ENCODE results near the gene ACAN. TPM values are rescaled to one million over a fixed set of nuclear protein-coding genes. Genes with fewer than 3 reads are reported as not detected.

Gene ACAN
- total RNA-seq, 1 experiment from 2014 or later, result not detected

GRCh38 chr15:88813960-88814359 lies 10.7 kb downstream of the ACAN start:
- CTCF ChIA-PET, result no interaction called here
- Mint-ChIP-seq H3K36me3 (ENCODE audit: insufficient read depth, unreplicated experiment) (no peaks in the 10 kb centered on the region), H3K27me3 (ENCODE audit: unreplicated experiment) (peaks cover 93% of the 10 kb centered on the region), H3K27ac (ENCODE audit: unreplicated experiment) (no peak overlapping the region), H3K4me1 (ENCODE audit: low read depth, unreplicated experiment) (no peaks in the 10 kb centered on the region), H3K4me3 (ENCODE audit: low read depth, unreplicated experiment) (no peak overlapping the region), H3K9me3 (ENCODE audit: low read depth, unreplicated experiment) (no peaks in the 10 kb centered on the region)
- intact Hi-C loops (cut with micrococcal nuclease; ENCODE audit: unreplicated experiment), result no loop called here
- DNase-seq, result no peak
- no TSS peak for BruUV-seq (replicated peaks)
- no peak for TF ChIP-seq CTCF (IDR thresholded peaks at IDR 0.05; ENCODE audit: unreplicated experiment)

GRCh38 chr15:88814393-88814792 lies 11.2 kb downstream of the ACAN start:
- no peak for DNase-seq
- intact Hi-C loops (cut with micrococcal nuclease; ENCODE audit: unreplicated experiment), result no loop called here
- TF ChIP-seq CTCF (IDR thresholded peaks at IDR 0.05; ENCODE audit: unreplicated experiment), result no peak
- Mint-ChIP-seq H3K4me1 (ENCODE audit: low read depth, unreplicated experiment) (no peaks in the 10 kb centered on the region), H3K36me3 (ENCODE audit: insufficient read depth, unreplicated experiment) (no peaks in the 10 kb centered on the region), H3K27me3 (ENCODE audit: unreplicated experiment) (peaks cover 94% of the 10 kb centered on the region), H3K9me3 (ENCODE audit: low read depth, unreplicated experiment) (no peaks in the 10 kb centered on the region), H3K27ac (ENCODE audit: unreplicated experiment) (no peak overlapping the region), H3K4me3 (ENCODE audit: low read depth, unreplicated experiment) (no peak overlapping the region)
- CTCF ChIA-PET, result no interaction called here
- no TSS peak for BruUV-seq (replicated peaks)

- BruUV-seq (replicated peaks), result no TSS peak
- no peak for TF ChIP-seq CTCF (IDR thresholded peaks at IDR 0.05; ENCODE audit: unreplicated experiment)
- Mint-ChIP-seq H3K9me3 (ENCODE audit: low read depth, unreplicated experiment) (no peaks in the 10 kb centered on the region), H3K27me3 (ENCODE audit: unreplicated experiment) (peaks cover 96% of the 10 kb centered on the region), H3K4me1 (ENCODE audit: low read depth, unreplicated experiment) (no peaks in the 10 kb centered on the region), H3K27ac (ENCODE audit: unreplicated experiment) (no peak overlapping the region), H3K36me3 (ENCODE audit: insufficient read depth, unreplicated experiment) (no peaks in the 10 kb centered on the region), H3K4me3 (ENCODE audit: low read depth, unreplicated experiment) (no peak overlapping the region)
- CTCF ChIA-PET, result no interaction called here
- intact Hi-C loops (cut with micrococcal nuclease; ENCODE audit: unreplicated experiment), result no loop called here
- no peak for DNase-seq
These were observed 15.7 kb downstream of the ACAN start for GRCh38 chr15:88818920-88819319.

- Mint-ChIP-seq H3K9me3 (ENCODE audit: low read depth, unreplicated experiment) (no peaks in the 10 kb centered on the region), H3K27ac (ENCODE audit: unreplicated experiment) (no peak overlapping the region), H3K4me3 (ENCODE audit: low read depth, unreplicated experiment) (no peak overlapping the region), H3K36me3 (ENCODE audit: insufficient read depth, unreplicated experiment) (no peaks in the 10 kb centered on the region), H3K27me3 (ENCODE audit: unreplicated experiment) (peaks cover 96% of the 10 kb centered on the region), H3K4me1 (ENCODE audit: low read depth, unreplicated experiment) (no peaks in the 10 kb centered on the region)
- intact Hi-C loops (cut with micrococcal nuclease; ENCODE audit: unreplicated experiment), result no loop called here
- TF ChIP-seq CTCF (IDR thresholded peaks at IDR 0.05; ENCODE audit: unreplicated experiment), result no peak
- no peak for DNase-seq
- CTCF ChIA-PET, result no interaction called here
- BruUV-seq (replicated peaks), result no TSS peak
These were observed 18.8 kb downstream of the ACAN start for GRCh38 chr15:88821993-88822392.

GRCh38 chr15:88828791-88829190 lies 25.6 kb downstream of the ACAN start:
- H3K36me3 Mint-ChIP-seq (ENCODE audit: insufficient read depth, unreplicated experiment), result no peaks in the 10 kb centered on the region
- CTCF ChIA-PET, result no interaction called here
- TF ChIP-seq CTCF (IDR thresholded peaks at IDR 0.05; ENCODE audit: unreplicated experiment), result no peak
- no peak overlapping the region for H3K27ac Mint-ChIP-seq (ENCODE audit: unreplicated experiment)
- peaks cover 73% of the 10 kb centered on the region for H3K27me3 Mint-ChIP-seq (ENCODE audit: unreplicated experiment)
- DNase-seq, result no peak
- H3K4me1 Mint-ChIP-seq (ENCODE audit: low read depth, unreplicated experiment), result no peaks in the 10 kb centered on the region
- H3K4me3 Mint-ChIP-seq (ENCODE audit: low read depth, unreplicated experiment), result no peak overlapping the region
- no TSS peak for BruUV-seq (replicated peaks)
- intact Hi-C loops (cut with micrococcal nuclease; ENCODE audit: unreplicated experiment), result no loop called here
- H3K9me3 Mint-ChIP-seq (ENCODE audit: low read depth, unreplicated experiment), result no peaks in the 10 kb centered on the region

All from Calu3 (cell line).